HG02763 (cell line): ENCODE measurements around the gene WDR43.

Source experiments
- ATAC-seq: cut with Tn5 transposase; IDR thresholded peaks from one replicate; pipeline ENCODE4 v1.9.1; 2021; ENCODE audit warnings: mild to moderate bottlenecking, moderate library complexity; ENCODE audit not compliant: unreplicated experiment

The WDR43 gene, protein sequence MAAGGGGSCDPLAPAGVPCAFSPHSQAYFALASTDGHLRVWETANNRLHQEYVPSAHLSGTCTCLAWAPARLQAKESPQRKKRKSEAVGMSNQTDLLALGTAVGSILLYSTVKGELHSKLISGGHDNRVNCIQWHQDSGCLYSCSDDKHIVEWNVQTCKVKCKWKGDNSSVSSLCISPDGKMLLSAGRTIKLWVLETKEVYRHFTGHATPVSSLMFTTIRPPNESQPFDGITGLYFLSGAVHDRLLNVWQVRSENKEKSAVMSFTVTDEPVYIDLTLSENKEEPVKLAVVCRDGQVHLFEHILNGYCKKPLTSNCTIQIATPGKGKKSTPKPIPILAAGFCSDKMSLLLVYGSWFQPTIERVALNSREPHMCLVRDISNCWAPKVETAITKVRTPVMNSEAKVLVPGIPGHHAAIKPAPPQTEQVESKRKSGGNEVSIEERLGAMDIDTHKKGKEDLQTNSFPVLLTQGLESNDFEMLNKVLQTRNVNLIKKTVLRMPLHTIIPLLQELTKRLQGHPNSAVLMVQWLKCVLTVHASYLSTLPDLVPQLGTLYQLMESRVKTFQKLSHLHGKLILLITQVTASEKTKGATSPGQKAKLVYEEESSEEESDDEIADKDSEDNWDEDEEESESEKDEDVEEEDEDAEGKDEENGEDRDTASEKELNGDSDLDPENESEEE

DNA sequence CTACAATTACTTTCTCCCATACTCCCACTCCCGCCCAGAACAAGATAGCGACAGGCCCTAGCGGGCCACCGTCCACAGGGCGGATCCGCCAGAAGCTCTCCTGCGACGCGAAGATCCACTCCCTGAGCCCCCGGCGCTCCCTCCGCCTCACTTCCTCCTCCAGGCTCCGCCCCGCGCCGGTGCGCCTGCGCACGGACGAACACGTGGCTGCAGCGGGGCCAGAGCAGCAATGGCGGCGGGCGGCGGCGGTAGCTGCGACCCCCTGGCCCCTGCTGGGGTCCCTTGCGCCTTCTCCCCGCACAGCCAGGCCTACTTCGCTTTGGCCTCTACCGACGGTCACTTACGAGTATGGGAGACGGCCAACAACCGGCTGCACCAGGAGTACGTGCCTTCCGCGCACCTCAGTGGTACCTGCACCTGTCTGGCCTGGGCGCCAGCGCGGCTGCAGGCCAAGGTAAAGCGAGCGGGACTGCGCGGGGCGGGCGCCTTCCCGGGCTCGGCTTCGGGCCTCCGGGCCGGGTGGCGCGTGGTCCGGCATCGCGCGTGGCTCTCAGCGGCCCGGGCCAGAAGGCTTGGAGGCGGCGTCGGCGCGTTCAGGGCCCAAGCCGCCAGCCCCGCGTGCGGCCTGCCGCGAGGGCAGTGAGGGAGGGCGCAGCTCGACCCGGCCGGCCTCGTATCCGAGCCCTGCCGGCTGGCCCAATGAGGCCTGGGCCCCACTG, at the start of gene WDR43:
Gene WDR43 (plus strand): TSS at position 198 of the 719 bp plus-strand sequence. CDS start 32 bp downstream, at position 230.
- ATAC-seq, result peak; percentile 90

- ATAC-seq, result no peak
Measured at GRCh38 chr2:28855193-28855592, 39.3 kb upstream of the WDR43 start.

DNA sequence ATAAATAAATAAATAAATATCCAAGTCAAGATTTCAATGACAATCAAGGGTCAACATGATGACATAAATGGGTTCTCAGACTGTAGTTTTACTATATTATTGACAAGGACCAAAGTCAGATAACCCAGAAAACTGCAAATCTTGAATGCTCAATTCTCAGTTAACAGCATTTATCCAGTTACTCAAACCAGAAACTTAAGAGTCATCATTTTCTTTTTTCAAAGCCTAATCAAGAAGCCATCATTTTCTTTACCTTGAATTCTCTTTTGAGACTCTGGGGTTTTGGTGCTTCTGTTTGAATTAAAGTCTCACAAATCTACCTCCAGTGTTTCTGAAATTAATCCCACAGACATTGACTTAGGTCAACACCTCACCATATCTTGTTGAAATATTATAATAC, 38.5 kb upstream of the WDR43 start:
- no peak for ATAC-seq

DNA sequence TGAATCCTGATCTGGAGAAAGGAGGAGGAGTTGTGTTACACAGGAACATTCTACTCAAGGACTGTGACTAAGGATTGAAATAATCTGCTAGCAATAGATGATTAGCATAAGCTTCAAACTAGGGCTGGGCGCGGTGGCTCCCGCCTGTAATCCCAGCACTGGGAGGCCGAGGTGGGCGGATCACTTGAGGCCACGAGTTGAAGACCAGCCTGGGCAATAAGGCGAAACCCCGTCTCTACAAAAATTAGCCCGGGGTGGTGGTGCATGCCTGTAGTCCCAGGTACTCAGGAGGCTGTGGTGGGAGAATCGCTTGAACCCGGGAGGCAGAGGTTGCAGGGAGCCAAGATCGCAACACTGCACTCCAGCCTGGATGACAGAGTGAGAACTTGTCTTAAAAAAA, 25.9 kb upstream of the WDR43 start:
- ATAC-seq, result no peak

DNA sequence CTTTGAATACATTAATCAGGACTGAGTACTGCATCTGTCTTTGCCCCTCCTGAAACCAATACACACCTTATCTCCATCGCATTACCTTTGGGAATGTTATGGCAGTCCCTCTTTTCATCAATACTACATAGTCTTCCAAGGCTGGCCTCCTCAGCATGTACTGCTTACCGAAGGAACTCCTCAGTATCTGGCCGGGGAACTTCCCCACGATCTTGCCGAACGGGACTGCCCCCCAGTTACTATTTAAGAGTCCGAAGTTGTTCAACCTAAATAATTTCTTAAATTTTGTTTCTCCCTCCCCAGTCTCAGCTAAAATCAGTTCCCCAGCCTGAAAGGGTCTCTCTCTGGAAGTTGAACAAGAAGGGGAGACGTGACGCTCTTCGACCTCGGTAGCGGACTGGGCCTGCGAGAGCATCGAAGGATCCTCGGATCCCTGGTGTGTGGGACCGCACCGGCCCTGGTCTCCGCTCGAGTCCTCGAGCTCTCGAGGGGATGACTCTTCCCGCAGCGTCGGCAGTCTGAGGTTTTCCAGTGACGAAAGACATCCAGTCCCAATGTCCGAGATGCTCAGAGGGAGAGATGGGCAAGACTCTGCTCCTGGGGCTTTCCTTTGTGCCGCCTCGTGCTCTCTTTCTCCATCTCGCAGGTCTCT, 24.8 kb upstream of the WDR43 start:
- ATAC-seq, result peak; percentile 17

- ATAC-seq, result peak; percentile 93
Measured at GRCh38 chr2:28870146-28870891, 24.1 kb upstream of the WDR43 start, which contains the start of gene TRMT61B. TRMT61B (minus strand) TSS chr2:28870309; CDS start chr2:28870277, 32 bp downstream.

DNA sequence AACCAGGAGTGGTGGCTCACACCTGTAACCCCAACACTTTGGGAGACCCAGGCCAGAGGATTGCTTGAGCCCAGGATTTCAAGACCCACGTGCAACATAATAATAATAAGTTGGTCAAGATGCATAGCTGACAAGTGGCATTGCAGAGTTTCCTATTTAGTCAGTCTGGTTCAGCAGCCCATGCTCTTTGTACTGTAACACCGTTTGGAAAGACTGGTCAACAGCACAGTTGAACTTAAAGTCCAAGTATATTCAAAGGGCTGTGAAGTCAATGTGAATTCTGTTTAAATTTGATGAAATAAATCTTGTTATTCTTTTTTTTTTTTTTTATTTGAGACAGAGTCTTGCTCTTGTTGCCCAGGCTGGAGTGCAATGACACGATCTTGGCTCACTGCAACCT, 22.8 kb upstream of the WDR43 start:
- no peak for ATAC-seq

DNA sequence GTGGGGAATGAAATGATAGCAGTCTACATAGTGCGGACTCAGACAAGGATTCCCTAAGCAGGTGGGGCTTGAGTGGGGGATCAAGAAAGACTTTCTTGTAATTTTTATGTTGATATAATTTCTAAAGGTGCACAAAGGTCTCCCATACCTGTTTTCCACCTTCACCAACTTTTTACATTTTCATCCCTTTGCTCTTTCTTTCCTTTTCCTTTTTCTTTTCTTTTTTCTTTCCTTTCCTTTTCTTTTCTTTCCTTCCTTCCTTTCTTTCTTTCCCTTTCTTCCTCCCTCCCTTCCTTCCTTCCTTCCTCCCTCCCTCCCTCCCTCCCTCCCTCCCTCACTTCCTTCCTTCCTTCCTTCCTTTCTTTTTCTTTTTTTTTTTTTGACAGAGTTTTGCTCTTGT, 14.3 kb upstream of the WDR43 start:
- no peak for ATAC-seq

GRCh38 chr2:28893488-28893887, 979 bp upstream of the WDR43 start:
- ATAC-seq, result no peak

DNA sequence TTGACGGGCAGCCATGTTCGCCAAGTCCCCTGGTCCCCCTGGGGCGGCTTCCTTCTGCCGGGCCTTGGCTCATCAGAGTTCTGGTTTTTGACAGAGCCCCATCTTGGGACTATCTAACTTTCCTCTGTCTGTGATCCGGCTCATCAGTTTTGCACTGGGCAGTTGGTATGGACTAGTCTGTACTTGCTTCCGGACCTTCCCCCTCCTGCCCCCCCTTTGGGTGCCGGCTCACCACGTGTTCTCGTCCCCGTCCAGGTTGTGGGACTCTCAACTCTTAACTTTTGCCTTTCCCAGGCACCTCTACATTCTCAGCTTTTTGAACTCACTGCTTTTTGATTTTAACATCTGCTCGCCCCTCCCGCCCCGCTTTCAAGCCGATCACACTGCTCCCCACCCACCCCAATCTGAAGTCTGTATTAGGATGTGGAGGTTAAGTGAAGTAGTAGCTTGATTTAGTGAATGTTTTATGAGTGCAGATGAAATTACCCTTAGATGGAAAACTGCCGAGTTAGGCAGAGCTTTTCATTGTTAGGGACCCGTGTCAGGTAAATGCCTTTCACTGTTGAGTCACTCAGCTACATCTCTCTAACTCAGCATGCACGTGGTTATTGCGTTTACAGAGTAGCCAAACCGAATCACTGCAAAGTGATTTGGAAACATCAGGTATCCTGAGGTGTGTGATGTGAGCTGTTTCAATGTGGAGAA, 874 bp downstream of the WDR43 start:
- peak; percentile 9 for ATAC-seq

- ATAC-seq, result no peak
Measured at GRCh38 chr2:28896906-28897305, 2.4 kb downstream of the WDR43 start.

DNA sequence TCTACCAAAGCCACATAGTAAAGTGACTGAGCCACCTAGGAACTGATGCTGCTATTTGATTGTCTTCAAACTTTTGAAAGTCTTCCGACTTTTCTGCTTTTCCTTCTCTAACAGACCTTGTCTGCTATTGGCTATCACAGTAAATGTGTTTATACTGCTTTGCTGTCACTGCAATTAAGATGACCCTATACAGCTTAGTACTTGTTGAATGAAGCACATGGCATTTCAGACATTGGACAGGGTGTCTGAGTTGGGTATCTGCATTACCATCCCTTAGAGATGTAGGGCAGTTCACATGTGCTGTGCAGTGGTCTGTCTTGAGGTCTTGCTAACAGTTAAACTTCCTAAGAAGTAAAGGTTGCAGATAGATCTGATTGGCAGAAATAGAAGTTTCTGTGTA, 3.6 kb downstream of the WDR43 start:
- ATAC-seq, result no peak

- no peak for ATAC-seq
Measured at GRCh38 chr2:28901202-28901601, 6.7 kb downstream of the WDR43 start.

DNA sequence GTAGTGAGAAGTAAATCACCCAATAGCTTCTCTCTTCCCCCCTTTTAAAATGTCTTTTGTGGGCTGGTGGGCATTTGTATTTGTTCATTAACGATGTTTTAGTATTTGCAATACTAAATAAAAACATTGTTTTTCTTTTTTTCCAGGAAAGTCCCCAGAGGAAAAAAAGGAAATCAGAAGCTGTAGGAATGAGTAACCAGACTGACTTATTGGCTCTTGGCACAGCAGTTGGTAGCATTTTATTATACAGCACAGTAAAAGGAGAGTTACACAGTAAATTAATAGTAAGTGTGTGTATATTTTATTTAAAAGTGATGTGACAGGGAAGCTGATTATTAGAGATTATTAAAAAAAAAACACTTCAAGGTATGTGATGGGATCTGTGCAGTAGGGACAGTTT, 7.4 kb downstream of the WDR43 start:
- no peak for ATAC-seq

GRCh38 chr2:28902584-28902983, 8.1 kb downstream of the WDR43 start:
- ATAC-seq, result no peak

GRCh38 chr2:28904295-28904694, 9.8 kb downstream of the WDR43 start:
- ATAC-seq, result no peak

- no peak for ATAC-seq
Measured at GRCh38 chr2:28904802-28905457, 10.5 kb downstream of the WDR43 start.

DNA sequence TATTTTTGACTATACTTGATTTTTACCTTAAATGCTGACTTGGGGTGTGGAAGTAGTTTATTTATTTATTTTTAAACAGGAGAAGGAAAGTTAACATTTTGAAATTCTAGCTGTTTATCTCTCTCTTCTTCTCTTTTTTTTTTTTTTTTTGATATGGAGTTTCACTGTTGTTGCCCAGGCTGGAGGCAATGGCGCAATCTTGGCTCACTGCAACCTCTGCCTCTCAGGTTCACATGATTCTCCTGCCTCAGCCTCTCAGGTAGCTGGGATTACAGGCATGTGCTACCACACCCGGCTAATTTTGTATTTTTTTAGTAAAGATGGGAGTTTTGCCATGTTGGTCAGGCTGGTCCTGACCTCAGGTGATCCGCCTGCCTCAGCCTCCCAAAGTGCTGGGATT, 11.1 kb downstream of the WDR43 start:
- no peak for ATAC-seq

GRCh38 chr2:28906376-28906775, 11.9 kb downstream of the WDR43 start:
- no peak for ATAC-seq
